ENCODE results near the gene RANGRF.

DNA sequence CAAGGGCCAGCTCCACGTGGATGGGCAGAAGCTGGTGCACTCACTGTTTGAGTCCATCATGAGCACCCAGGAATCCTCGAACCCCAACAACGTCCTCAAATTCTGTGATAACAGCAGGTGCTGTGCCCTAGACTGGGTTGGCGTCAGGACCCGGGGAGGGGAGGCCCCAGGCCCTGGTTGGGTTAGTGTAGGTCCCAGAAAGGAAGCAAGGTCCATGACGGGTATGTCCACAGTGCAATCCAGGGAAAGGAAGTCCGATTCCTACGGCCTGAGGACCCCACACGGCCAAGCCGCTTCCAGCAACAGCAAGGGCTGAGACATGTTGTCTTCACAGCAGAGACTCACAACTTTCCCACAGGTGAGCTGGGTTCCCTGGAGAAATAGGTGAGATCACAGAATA, 32.2 kb upstream of the RANGRF start:
- TF ChIP-seq, protein P1, sequence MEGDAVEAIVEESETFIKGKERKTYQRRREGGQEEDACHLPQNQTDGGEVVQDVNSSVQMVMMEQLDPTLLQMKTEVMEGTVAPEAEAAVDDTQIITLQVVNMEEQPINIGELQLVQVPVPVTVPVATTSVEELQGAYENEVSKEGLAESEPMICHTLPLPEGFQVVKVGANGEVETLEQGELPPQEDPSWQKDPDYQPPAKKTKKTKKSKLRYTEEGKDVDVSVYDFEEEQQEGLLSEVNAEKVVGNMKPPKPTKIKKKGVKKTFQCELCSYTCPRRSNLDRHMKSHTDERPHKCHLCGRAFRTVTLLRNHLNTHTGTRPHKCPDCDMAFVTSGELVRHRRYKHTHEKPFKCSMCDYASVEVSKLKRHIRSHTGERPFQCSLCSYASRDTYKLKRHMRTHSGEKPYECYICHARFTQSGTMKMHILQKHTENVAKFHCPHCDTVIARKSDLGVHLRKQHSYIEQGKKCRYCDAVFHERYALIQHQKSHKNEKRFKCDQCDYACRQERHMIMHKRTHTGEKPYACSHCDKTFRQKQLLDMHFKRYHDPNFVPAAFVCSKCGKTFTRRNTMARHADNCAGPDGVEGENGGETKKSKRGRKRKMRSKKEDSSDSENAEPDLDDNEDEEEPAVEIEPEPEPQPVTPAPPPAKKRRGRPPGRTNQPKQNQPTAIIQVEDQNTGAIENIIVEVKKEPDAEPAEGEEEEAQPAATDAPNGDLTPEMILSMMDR (IDR thresholded peaks at IDR 0.05; ENCODE audit: low read depth, low read length, missing input control): no peak
- TF ChIP-seq GABPA (IDR thresholded peaks at IDR 0.05 in 1 of 2, conservative IDR thresholded peaks at IDR 0.05 in 1 of 2): no peak

Measured in liver (tissue), 3 donors.